K562 (cell line): ENCODE data around the gene DHX58. TPM values are rescaled to one million over a fixed set of nuclear protein-coding genes. Genes with fewer than 3 reads are reported as not detected.

ENCODE experiments used
- ATAC-seq: fragments of 200-7000 bp; cut with Tn5 transposase; 3 replicates; pipeline ENCODE4 v1.9.1; 2020; ENCODE audit warnings: moderate library complexity
- BruUV-seq: library from RNA; stranded (reverse); fragments of 400-500 nt; replicated peaks from 2 replicates; lab custom pipeline; 2021; lab: Mats Ljungman, UMichigan
- CTCF ChIA-PET: fragments of 300-600 bp; formaldehyde crosslinking; extraction: SDS; loops from one replicate; lab custom pipeline; 2021; ENCODE audit warnings: low intra/inter-chr PET ratio; lab: Yijun Ruan, JAX
- POLR2A ChIA-PET: fragments of 300-600, 350-650 bp; sonication (Branson Sonifier 250); formaldehyde crosslinking; extraction: SDS; loops from one replicate; lab custom pipeline; 2021; ENCODE audit warnings: antibody characterized with exemption, inconsistent platforms; lab: Yijun Ruan, JAX
- DNase-seq, 4 experiments: peaks; one replicate each; pipeline versions ENCODE4 v3.0.0 to v3.0.0-alpha.2; 2011 to 2018; ENCODE audit warnings: low spot score in 3 of 4, mixed read lengths in 3 of 4; ENCODE audit errors: extremely low read depth in 1 of 4
- FAIRE-seq: peaks from 2 replicates; lab custom pipeline; 2011; peaks lifted over from hg19 to GRCh38; lab: Jason Lieb, UNC
- H2AFZ ChIP-seq: 2 replicates; pipeline ENCODE4 v1.6.0; 2011; ENCODE audit warnings: low read depth, low read length, control low read depth, inconsistent platforms
- H3K27ac ChIP-seq: fragments of 200-600 bp; 3 replicates; pipeline ENCODE4 v1.8.0; 2011; ENCODE audit warnings: low read depth, mild to moderate bottlenecking, control low read depth, inconsistent platforms, low read length, moderate library complexity, mixed read lengths; ENCODE audit errors: extremely low read depth
- H3K27me3 ChIP-seq, 2 experiments: fragments of 300-600 bp in 1 of 2; 2 replicates in 1 of 2; 3 replicates in 1 of 2; pipeline versions ENCODE4 v1.6.0 to v1.8.0; 2011; ENCODE audit warnings: inconsistent platforms in 2 of 2, low read length in 2 of 2, mild to moderate bottlenecking in 1 of 2, mixed read lengths in 1 of 2, moderate library complexity in 1 of 2; ENCODE audit not compliant: control insufficient read depth in 2 of 2, insufficient read depth in 2 of 2
- H3K36me3 ChIP-seq: fragments of 300-600 bp; 3 replicates; pipeline ENCODE4 v1.8.0; 2011; ENCODE audit warnings: mild to moderate bottlenecking, low read length, inconsistent platforms; ENCODE audit not compliant: control insufficient read depth, insufficient read depth
- H3K4me1 ChIP-seq, 2 experiments: fragments of 200-600 bp in 1 of 2; replicated peaks in 1 of 2; 2 replicates in 1 of 2; 3 replicates in 1 of 2; pipeline versions ENCODE4 v1.5.1 to v1.8.0; 2011; ENCODE audit warnings: inconsistent platforms in 2 of 2, low read length in 2 of 2, mild to moderate bottlenecking in 1 of 2, mixed read lengths in 1 of 2, moderate library complexity in 1 of 2; ENCODE audit not compliant: control insufficient read depth in 2 of 2, insufficient read depth in 2 of 2
- H3K4me2 ChIP-seq: 2 replicates; pipeline ENCODE4 v1.6.1; 2011; ENCODE audit warnings: low read length, control low read depth, inconsistent platforms, mixed read lengths; ENCODE audit not compliant: insufficient read depth
- H3K4me3 ChIP-seq: fragments of 200-600 bp; sonication (generic), shearing (Covaris generic); 2 replicates; pipeline ENCODE4 v1.5.1; 2016; ENCODE audit warnings: control low read depth, inconsistent platforms
- H3K79me2 ChIP-seq: fragments of 200-600 bp; 3 replicates; pipeline ENCODE4 v1.8.0; 2011; ENCODE audit warnings: low read length, inconsistent platforms; ENCODE audit not compliant: control insufficient read depth, insufficient read depth
- H3K9ac ChIP-seq, 2 experiments: 2 replicates each; pipeline versions ENCODE4 v1.6.0 to v1.6.1; 2011; ENCODE audit warnings: low read depth in 2 of 2, low read length in 2 of 2, control low read depth in 1 of 2, inconsistent platforms in 1 of 2, mild to moderate bottlenecking in 1 of 2, mixed read lengths in 1 of 2; ENCODE audit not compliant: insufficient read depth in 1 of 2
- H3K9me1 ChIP-seq: one replicate; pipeline ENCODE4 v1.6.0; 2011; ENCODE audit warnings: inconsistent platforms, mild to moderate bottlenecking, low read length, moderate library complexity; ENCODE audit not compliant: control insufficient read depth, insufficient read depth
- H3K9me3 ChIP-seq: replicated peaks from 2 replicates; pipeline ENCODE4 v1.5.1; 2011; ENCODE audit warnings: low read depth, low read length, inconsistent platforms; ENCODE audit not compliant: control insufficient read depth, insufficient read depth
- H4K20me1 ChIP-seq: replicated peaks from 2 replicates; pipeline ENCODE4 v1.6.1; 2011; ENCODE audit warnings: low read length, inconsistent platforms, mixed read lengths; ENCODE audit not compliant: control insufficient read depth, insufficient read depth
- GATAD2B ChIP-seq: fragments of 450-650 bp; IDR thresholded peaks from 2 replicates; pipeline ENCODE4 v1.6.1; 2017; ENCODE audit warnings: mild to moderate bottlenecking, borderline replicate concordance
- MCM2 ChIP-seq: fragments of 450-650 bp; IDR thresholded peaks from 2 replicates; pipeline ENCODE4 v1.6.1; 2017; ENCODE audit warnings: low read depth, mild to moderate bottlenecking
- MED1 ChIP-seq: sonication (generic); formaldehyde crosslinking; IDR thresholded peaks from 2 replicates; pipeline ENCODE4 v1.8.1; 2023; ENCODE audit warnings: missing genetic modification reagents, borderline replicate concordance
- MEF2A ChIP-seq: IDR thresholded peaks from 2 replicates; pipeline ENCODE4 v1.6.1; 2011; ENCODE audit warnings: low read depth, mild to moderate bottlenecking, low read length, moderate library complexity; ENCODE audit not compliant: control insufficient read depth
- MEF2D ChIP-seq: conservative IDR thresholded peaks from 2 replicates; pipeline ENCODE4 v1.6.1; 2016; ENCODE audit warnings: low read depth, missing genetic modification characterization, missing compliant biosample characterization
- NR2C1 ChIP-seq, 2 experiments: fragments of 450-650 bp; IDR thresholded peaks; 2 replicates each; pipeline ENCODE4 v1.6.1; 2017; ENCODE audit warnings: mild to moderate bottlenecking in 2 of 2, antibody characterized with exemption in 1 of 2, inconsistent platforms in 1 of 2, missing compliant biosample characterization in 1 of 2, missing genetic modification characterization in 1 of 2
- NR2C2 ChIP-seq, 2 experiments: fragments of 200-800 bp in 1 of 2; sonication (Bioruptor generic) in 1 of 2; sonication (generic) in 1 of 2; formaldehyde crosslinking in 1 of 2; IDR thresholded peaks; 2 replicates each; pipeline versions ENCODE4 v1.6.1 to v1.8.0; 2016 to 2022; ENCODE audit warnings: mild to moderate bottlenecking in 1 of 2, missing compliant biosample characterization in 1 of 2, missing genetic modification characterization in 1 of 2, missing genetic modification reagents in 1 of 2
- WGBS: fragments of 100-300 bp; shearing (Covaris generic); methylation state at CpG from one replicate; pipeline ENCODE4 v1.1.6; 2016; ENCODE audit warnings: low coverage, mixed read lengths; ENCODE audit not compliant: insufficient coverage; ENCODE audit errors: missing lambda C conversion rate; 5-methylcytosine and 5-hydroxymethylcytosine counted together
- in situ Hi-C: fragments of 300-500 bp; cut with MboI; formaldehyde crosslinking; loops from 4 replicates; pipeline ENCODE4 v1.15.0; 2018; ENCODE audit warnings: inconsistent platforms, mixed read lengths
- intact Hi-C: fragments of 100-400 bp; cut with micrococcal nuclease; formaldehyde crosslinking; loops from 2 replicates; pipeline ENCODE4 v1.14.2; 2022
- polyA plus RNA-seq, 8 experiments: library from polyadenylated mRNA; depleted of rRNA in 4 of 8; stranded (reverse) in 5 of 8; unstranded in 3 of 8; fragments of >200 nt; fragmentation: Nextera tagmentation in 2 of 8; fragmentation: Illumina TruSeq in 1 of 8; extraction: Ambion mirVana in 2 of 8; extraction: Trizol in 1 of 8; gene quantifications; 2 replicates each; pipeline versions ENCODE4 v1.2.1 to v1.2.3, GENCODE V29; 2011 to 2014; ENCODE audit warnings: inconsistent platforms in 1 of 8, missing spikeins in 1 of 8
- total RNA-seq, 7 experiments: library from RNA; depleted of rRNA in 6 of 7; stranded (reverse); fragments of >200 nt in 6 of 7; fragmentation: Illumina TruSeq in 2 of 7; extraction: Trizol in 2 of 7; gene quantifications; 2 replicates each; pipeline versions ENCODE4 v1.2.1 to v1.2.3, GENCODE V29; 2011 to 2021; ENCODE audit warnings: low replicate concordance in 1 of 7
- TF ChIP-seq, protein P1 (sequence below): fragments of 450-650 bp; formaldehyde crosslinking; IDR thresholded peaks from 2 replicates; pipeline ENCODE4 v1.4.0; 2020; ENCODE audit warnings: mild to moderate bottlenecking, mixed read lengths
- TF ChIP-seq, protein P2 (sequence below): IDR thresholded peaks from 2 replicates; pipeline ENCODE4 v1.6.1; 2014; ENCODE audit warnings: antibody characterized with exemption

Gene DHX58
- total and polyA plus RNA-seq, 9 of the 15 experiments (the other 6 are each of a cell fraction or from before 2014, with no cell fraction given) = 0.15 to 3.0 (median 1.4) TPM

DNA sequence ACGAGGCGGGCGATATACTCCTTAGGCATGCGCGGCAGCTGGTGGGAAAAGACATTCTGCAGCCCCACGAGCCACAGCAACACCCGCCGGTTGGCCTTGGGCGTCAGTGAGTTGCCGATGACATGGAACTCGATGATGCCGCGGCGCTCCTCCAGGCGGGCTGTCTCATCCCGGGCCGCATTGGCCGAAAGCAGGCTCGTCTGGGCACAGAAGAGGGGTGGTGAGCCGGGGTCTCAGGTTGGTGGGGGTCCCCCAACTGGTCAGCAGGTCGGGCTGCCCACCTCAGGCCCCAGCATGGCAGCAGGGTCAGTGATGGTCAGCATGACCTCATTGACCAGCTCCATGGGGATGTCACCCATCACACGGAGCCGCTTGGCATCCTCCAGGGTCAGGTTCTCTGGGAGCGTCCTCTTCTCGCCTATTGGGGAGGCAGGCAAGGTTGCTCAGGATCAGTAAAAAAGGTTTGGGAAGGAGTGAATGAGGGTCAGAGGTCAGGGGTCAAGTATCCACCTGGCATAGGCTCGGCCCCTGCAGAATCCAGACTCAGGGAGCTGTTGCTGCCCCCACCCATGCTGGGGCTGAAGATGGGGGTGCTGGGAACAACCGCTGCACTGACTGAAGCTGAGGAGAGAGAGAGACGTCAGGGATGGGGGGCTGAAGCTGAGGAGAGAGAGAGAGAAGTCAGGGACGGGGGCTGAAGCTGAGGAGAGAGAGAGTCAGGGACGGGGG lies 5.0 kb upstream of the DHX58 start:
- CTCF ChIA-PET = interaction anchor here (0.5 to 2.4 kb wide), 6 partner anchors 50 to 154 kb away, joined by 3 to 29 read pairs (median 16); partner anchors contain the start of gene KCNH4
- Histone ChIP-seq H4K20me1 (no peaks in the 10 kb centered on the region), H3K9me1 (peaks cover 3% of the 10 kb centered on the region), H3K4me3 (no peak overlapping the region), H3K27me3 (no peaks in the 10 kb centered on the region), H3K9me3 (no peaks in the 10 kb centered on the region), H3K4me1 (peaks cover 17 to 55% of the 10 kb centered on the region in 2 experiments), H3K79me2 (peaks cover 10% of the 10 kb centered on the region; the same call in 2 of the 3 replicates), H3K27ac (no peak overlapping the region), H3K4me2 (no peak overlapping the region), H3K9ac (no peak overlapping the region), H3K36me3 (peaks cover 65% of the 10 kb centered on the region; the same call in 2 of the 3 replicates), H2AFZ (no peak overlapping the region)
- POLR2A ChIA-PET = interaction anchor here (0.5 to 1.1 kb wide), 3 partner anchors 9 to 94 kb away, joined by 3 to 4 read pairs (median 3); no protein-coding TSS in a partner anchor
- FAIRE-seq = no peak
- DNase-seq = no peak
- WGBS = 92% methylated on average over 16 of the region's 30 CpGs
- TF ChIP-seq NR2C2 (CRISPR knock-in tag; IDR thresholded peaks at IDR 0.05) (no peak), NR2C2 (tag; IDR thresholded peaks at IDR 0.05) (peak; percentile 38; the same call in 1 of the 2 replicates), MED1 (CRISPR knock-in tag) (no peak), GATAD2B (no peak), MCM2 (no peak), NR2C1 (IDR thresholded peaks at IDR 0.05) (peak; percentile 83), NR2C1 (tag; IDR thresholded peaks at IDR 0.05) (peak; percentile 75), MEF2D (tag) (no peak), MEF2A (no peak)
- TF ChIP-seq, protein P1, sequence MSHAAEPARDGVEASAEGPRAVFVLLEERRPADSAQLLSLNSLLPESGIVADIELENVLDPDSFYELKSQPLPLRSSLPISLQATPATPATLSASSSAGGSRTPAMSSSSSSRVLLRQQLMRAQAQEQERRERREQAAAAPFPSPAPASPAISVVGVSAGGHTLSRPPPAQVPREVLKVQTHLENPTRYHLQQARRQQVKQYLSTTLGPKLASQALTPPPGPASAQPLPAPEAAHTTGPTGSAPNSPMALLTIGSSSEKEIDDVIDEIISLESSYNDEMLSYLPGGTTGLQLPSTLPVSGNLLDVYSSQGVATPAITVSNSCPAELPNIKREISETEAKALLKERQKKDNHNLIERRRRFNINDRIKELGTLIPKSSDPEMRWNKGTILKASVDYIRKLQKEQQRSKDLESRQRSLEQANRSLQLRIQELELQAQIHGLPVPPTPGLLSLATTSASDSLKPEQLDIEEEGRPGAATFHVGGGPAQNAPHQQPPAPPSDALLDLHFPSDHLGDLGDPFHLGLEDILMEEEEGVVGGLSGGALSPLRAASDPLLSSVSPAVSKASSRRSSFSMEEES = no peak
- TF ChIP-seq, protein P2, sequence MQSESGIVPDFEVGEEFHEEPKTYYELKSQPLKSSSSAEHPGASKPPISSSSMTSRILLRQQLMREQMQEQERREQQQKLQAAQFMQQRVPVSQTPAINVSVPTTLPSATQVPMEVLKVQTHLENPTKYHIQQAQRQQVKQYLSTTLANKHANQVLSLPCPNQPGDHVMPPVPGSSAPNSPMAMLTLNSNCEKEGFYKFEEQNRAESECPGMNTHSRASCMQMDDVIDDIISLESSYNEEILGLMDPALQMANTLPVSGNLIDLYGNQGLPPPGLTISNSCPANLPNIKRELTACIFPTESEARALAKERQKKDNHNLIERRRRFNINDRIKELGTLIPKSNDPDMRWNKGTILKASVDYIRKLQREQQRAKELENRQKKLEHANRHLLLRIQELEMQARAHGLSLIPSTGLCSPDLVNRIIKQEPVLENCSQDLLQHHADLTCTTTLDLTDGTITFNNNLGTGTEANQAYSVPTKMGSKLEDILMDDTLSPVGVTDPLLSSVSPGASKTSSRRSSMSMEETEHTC = no peak
- no TSS peak for BruUV-seq
- in situ Hi-C loops (loop anchor here (25.0 kb wide), 1 partner anchor 380 kb away; the partner anchor contains the start of gene HAP1), intact Hi-C loops (loop anchor here (2.0 kb wide), 3 partner anchors 63 to 155 kb away; partner anchors contain the start of gene KCNH4)
- ATAC-seq = no peak
